Measurements from ENCODE around the gene JAKMIP2. TPM values are rescaled to one million over a fixed set of nuclear protein-coding genes. Genes with fewer than 3 reads are reported as not detected.
"Not testable (repeated sequence)": the region's sequence is repeated elsewhere in the genome, so short reads cannot be mapped to it uniquely, and the experiment has no call there.

Gene JAKMIP2
- total RNA-seq, 1 donor from 2014 or later = 6.0 TPM

DNA sequence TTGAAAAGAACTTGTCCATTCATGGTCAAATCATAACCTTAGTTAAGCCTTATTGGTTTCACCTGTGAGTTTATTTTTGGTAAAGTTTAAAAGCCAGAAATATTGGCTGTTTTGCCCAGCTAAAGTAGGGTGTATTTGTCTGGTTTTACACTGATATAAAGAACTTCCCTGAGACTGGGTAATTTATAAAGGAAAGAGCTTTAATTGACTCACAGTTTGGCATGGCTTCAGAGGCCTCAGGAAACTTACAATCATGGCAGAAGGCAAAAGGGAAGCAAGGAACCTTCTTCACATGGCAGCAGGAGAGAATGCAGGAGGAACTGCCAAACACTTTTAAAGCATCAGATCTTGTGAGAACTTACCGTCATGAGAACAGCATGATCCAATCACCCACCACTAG, 55.3 kb downstream of the JAKMIP2 start:
- H3K4me3 Mint-ChIP-seq (ENCODE audit: low read depth) = no peak overlapping the region
- H3K4me1 Mint-ChIP-seq (ENCODE audit: low read depth) = peaks cover 3% of the 10 kb centered on the region
- H3K27ac Mint-ChIP-seq = no peak overlapping the region
- H3K27me3 Mint-ChIP-seq = no peaks in the 10 kb centered on the region
- no peak for DNase-seq (ENCODE audit: low spot score, unreplicated experiment)
- H3K36me3 Mint-ChIP-seq (ENCODE audit: insufficient read depth) = peaks cover under 1% of the 10 kb centered on the region
- TF ChIP-seq, protein P1, sequence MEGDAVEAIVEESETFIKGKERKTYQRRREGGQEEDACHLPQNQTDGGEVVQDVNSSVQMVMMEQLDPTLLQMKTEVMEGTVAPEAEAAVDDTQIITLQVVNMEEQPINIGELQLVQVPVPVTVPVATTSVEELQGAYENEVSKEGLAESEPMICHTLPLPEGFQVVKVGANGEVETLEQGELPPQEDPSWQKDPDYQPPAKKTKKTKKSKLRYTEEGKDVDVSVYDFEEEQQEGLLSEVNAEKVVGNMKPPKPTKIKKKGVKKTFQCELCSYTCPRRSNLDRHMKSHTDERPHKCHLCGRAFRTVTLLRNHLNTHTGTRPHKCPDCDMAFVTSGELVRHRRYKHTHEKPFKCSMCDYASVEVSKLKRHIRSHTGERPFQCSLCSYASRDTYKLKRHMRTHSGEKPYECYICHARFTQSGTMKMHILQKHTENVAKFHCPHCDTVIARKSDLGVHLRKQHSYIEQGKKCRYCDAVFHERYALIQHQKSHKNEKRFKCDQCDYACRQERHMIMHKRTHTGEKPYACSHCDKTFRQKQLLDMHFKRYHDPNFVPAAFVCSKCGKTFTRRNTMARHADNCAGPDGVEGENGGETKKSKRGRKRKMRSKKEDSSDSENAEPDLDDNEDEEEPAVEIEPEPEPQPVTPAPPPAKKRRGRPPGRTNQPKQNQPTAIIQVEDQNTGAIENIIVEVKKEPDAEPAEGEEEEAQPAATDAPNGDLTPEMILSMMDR (IDR thresholded peaks at IDR 0.05; ENCODE audit: unreplicated experiment) = no peak
- peaks cover 5% of the 10 kb centered on the region for H3K9me3 Mint-ChIP-seq (ENCODE audit: low read depth)

DNA sequence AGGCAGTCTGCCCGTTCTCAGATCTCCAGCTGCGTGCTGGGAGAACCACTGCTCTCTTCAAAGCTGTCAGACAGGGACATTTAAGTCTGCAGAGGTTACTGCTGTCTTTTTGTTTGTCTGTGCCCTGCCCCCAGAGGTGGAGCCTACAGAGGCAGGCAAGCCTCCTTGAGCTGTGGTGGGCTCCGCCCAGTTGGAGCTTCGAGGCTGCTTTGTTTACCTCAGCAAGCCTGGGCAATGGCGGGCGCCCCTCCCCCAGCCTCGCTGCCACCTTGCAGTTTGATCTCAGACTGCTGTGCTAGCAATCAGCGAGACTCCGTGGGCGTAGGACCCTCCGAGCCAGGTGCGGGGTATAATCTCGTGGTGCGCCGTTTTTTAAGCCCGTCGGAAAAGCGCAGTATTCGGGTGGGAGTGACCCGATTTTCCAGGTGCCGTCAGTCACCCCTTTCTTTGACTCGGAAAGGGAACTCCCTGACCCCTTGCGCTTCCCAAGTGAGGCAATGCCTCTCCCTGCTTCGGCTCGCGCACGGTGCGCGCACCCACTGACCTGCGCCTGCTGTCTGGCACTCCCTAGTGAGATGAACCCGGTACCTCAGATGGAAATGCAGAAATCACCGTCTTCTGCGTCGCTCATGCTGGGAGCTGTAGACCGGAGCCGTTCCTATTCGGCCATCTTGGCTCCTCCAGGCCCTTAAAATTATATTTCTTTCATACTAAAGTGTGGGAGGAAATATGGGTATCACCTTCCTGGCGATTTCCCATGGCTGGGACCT, 61.2 kb downstream of the JAKMIP2 start:
- not testable (repeated sequence) for H3K9me3 Mint-ChIP-seq (ENCODE audit: low read depth); DNase-seq (ENCODE audit: low spot score, unreplicated experiment)

DNA sequence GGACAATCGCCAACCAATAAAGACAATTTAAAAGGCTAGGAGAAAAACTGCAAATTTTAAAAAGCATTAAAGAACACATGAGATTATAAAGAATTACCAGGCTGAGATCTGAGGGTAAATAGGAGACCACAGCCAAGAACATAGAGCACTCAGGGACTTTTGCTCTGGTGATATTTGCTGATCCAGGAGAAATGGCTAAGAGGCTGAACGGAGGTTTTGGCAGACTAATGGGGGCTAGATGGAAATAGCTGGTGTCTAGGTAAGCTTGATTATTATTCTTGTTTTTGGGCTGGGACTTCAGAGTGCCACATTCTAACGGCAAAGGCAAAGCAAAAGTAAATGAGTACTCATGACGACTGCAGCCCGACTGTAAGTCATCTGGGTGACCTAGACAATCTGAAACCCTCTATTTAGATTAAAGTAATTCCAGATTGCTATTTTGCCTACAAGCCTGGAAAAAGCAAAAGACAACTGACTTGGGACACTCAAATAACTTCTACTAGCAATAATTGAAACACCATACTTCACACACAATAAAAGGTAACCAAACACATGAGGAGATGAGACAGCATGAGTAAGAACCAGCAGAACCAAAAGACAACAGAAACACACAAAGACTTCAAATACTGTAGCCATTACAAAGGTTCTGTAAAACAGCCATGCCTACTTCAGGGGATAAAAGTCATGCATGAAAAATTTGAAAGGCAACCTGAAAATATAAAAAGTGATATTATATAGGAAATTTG, 68.8 kb downstream of the JAKMIP2 start:
- H3K36me3 Mint-ChIP-seq (ENCODE audit: insufficient read depth) = no peaks in the 10 kb centered on the region
- TF ChIP-seq, protein P1 (IDR thresholded peaks at IDR 0.05; ENCODE audit: unreplicated experiment) = no peak

More for the DNA sequence above, 61.2 kb downstream of the JAKMIP2 start:
- not testable (repeated sequence) for H3K27me3 Mint-ChIP-seq; H3K4me1 Mint-ChIP-seq (ENCODE audit: low read depth); H3K36me3 Mint-ChIP-seq (ENCODE audit: insufficient read depth)
- Mint-ChIP-seq H3K27ac (peak overlapping the region; percentile 98), H3K4me3 (ENCODE audit: low read depth) (peak overlapping the region; percentile 79)

DNA sequence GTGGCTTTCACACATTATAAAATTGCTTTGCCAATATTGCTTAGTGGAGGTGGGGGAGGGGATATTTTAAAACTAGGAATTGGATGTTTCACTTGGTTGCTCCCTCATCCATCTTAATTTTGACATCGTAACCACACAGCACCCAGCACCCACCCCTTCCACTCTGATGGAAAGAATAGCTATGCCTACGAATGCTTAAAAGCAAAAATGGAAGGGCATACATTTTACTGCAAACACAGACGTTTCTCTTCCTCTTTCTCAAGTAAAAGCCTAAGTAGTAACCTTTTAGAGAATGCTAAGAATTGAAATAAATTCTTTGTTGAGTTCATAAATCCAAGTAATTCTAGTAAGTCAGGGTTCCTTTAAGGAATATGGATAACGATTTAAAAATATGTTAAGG, 69.9 kb downstream of the JAKMIP2 start:
- H3K27ac Mint-ChIP-seq = no peak overlapping the region
- no peaks in the 10 kb centered on the region for H3K9me3 Mint-ChIP-seq (ENCODE audit: low read depth)
- no peaks in the 10 kb centered on the region for H3K27me3 Mint-ChIP-seq
- peaks cover 3% of the 10 kb centered on the region for H3K4me1 Mint-ChIP-seq (ENCODE audit: low read depth)
- H3K4me3 Mint-ChIP-seq (ENCODE audit: low read depth) = no peak overlapping the region
- DNase-seq (ENCODE audit: low spot score, unreplicated experiment) = no peak
- TF ChIP-seq, protein P1 (IDR thresholded peaks at IDR 0.05; ENCODE audit: unreplicated experiment) = no peak
- H3K36me3 Mint-ChIP-seq (ENCODE audit: insufficient read depth) = no peaks in the 10 kb centered on the region

More for the DNA sequence above, 68.8 kb downstream of the JAKMIP2 start:
- Mint-ChIP-seq H3K4me3 (ENCODE audit: low read depth) (no peak overlapping the region), H3K27ac (no peak overlapping the region), H3K4me1 (ENCODE audit: low read depth) (peaks cover 3% of the 10 kb centered on the region), H3K9me3 (ENCODE audit: low read depth) (no peaks in the 10 kb centered on the region), H3K27me3 (no peaks in the 10 kb centered on the region)
- no peak for DNase-seq (ENCODE audit: low spot score, unreplicated experiment)

DNA sequence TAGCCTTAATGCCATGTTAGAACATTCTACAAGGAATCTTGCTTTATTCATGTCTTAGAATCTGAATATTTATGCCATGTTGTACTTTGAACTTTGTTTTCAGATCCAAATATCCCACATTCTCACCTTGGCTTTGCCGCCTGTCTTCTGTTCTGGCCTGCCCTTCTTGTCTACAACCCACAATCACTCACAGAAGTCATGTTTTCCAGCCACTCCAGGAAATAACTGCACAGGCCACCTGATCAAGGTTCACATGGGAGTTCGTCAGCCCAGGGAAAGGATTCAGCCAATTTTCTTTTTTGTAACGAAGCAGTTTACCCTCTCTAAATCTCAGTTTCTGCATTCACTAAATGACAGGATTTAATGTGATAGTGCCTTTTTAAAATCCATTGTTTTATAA, 70.5 kb downstream of the JAKMIP2 start:
- peaks cover 3% of the 10 kb centered on the region for H3K4me1 Mint-ChIP-seq (ENCODE audit: low read depth)

More for the DNA sequence above, 70.5 kb downstream of the JAKMIP2 start:
- TF ChIP-seq, protein P1 (IDR thresholded peaks at IDR 0.05; ENCODE audit: unreplicated experiment) = no peak
- Mint-ChIP-seq H3K9me3 (ENCODE audit: low read depth) (no peaks in the 10 kb centered on the region), H3K27ac (no peak overlapping the region), H3K4me3 (ENCODE audit: low read depth) (no peak overlapping the region), H3K27me3 (no peaks in the 10 kb centered on the region), H3K36me3 (ENCODE audit: insufficient read depth) (no peaks in the 10 kb centered on the region)
- no peak for DNase-seq (ENCODE audit: low spot score, unreplicated experiment)

All from progenitor cell of endocrine pancreas (in vitro differentiated cells).